GM18870 (cell line): ENCODE results near the gene C9orf50.

Source experiments
- ATAC-seq: cut with Tn5 transposase; IDR thresholded peaks from one replicate; pipeline ENCODE4 v1.9.1; 2021; ENCODE audit warnings: moderate library complexity; ENCODE audit not compliant: unreplicated experiment

C9orf50 gene

GRCh38 chr9:129572517-129572916 is 48.4 kb downstream of the C9orf50 start:
- no peak for ATAC-seq

GRCh38 chr9:129572052-129572425 is 48.9 kb downstream of the C9orf50 start:
- ATAC-seq, result no peak

GRCh38 chr9:129571298-129572051 is 49.4 kb downstream of the C9orf50 start:
- ATAC-seq, result no peak

- ATAC-seq, result no peak
Observed at GRCh38 chr9:129570450-129571297, 50.2 kb downstream of the C9orf50 start.

GRCh38 chr9:129569502-129570449 is 51.1 kb downstream of the C9orf50 start:
- ATAC-seq, result no peak

GRCh38 chr9:129568560-129569501 is 52.1 kb downstream of the C9orf50 start:
- no peak for ATAC-seq

- no peak for ATAC-seq
Observed at GRCh38 chr9:129567842-129568559, 52.9 kb downstream of the C9orf50 start.

GRCh38 chr9:129567329-129567728 is 53.6 kb downstream of the C9orf50 start:
- no peak for ATAC-seq

- ATAC-seq, result no peak
Observed at GRCh38 chr9:129566563-129567266, 54.2 kb downstream of the C9orf50 start.

- no peak for ATAC-seq
Observed at GRCh38 chr9:129562917-129563316, 58.0 kb downstream of the C9orf50 start.

GRCh38 chr9:129562514-129562913 is 58.4 kb downstream of the C9orf50 start:
- no peak for ATAC-seq
